Measurements from ENCODE around the gene CFAP92.
A peak's percentile ranks its signal among the peaks of the same experiment; 100 is the strongest.

DNA sequence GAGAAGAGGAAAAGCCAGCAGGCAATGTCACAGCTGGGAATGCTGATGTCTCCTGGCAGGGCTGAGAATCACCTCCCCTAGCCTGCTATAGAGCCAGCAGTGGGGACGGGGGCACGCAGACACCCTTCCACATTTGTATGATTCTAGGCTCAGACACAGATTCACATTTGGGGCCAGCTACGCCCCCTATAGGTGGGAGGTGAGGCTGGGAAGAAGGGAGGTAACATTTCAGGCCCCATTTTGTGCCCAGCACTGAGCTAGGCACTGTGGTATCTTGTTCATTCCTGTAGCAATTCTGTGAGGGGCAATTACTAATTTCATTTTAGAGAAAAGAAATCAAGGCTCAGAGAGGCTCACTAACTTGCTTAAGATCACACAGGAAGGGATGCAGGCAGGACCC is 130.3 kb downstream of the CFAP92 start:
- TF ChIP-seq CTCF (IDR thresholded peaks at IDR 0.05; ENCODE audit: low read length) (peak; percentile 30; the same call in 1 of the 2 replicates), EZH2 (optimal IDR thresholded peaks at IDR 0.05; ENCODE audit: low read depth, low read length) (no peak)

Data from MM.1S (cell line).